Astrocyte of the spinal cord (primary cell): ENCODE measurements around the gene COPS8.
A peak's percentile ranks its signal among the peaks of the same experiment; 100 is the strongest.

ENCODE experiments used
- DNase-seq: peaks from one replicate; pipeline ENCODE4 v3.0.0; 2011; ENCODE audit warnings: low read depth, low spot score
- H3K4me3 ChIP-seq: 2 replicates; pipeline ENCODE4 v1.5.1; 2011; ENCODE audit warnings: low read depth, mild to moderate bottlenecking, low read length, moderate library complexity
- in situ Hi-C: cut with HindIII; loops from 2 replicates; pipeline ENCODE4 v1.10.0; 2017; ENCODE audit warnings: low sequenced_read_pairs
- TF ChIP-seq, protein P1 (sequence below): IDR thresholded peaks from 2 replicates; pipeline ENCODE4 v1.5.1; 2012; ENCODE audit warnings: low read depth, mild to moderate bottlenecking, low read length, inconsistent platforms

The COPS8 gene

DNA sequence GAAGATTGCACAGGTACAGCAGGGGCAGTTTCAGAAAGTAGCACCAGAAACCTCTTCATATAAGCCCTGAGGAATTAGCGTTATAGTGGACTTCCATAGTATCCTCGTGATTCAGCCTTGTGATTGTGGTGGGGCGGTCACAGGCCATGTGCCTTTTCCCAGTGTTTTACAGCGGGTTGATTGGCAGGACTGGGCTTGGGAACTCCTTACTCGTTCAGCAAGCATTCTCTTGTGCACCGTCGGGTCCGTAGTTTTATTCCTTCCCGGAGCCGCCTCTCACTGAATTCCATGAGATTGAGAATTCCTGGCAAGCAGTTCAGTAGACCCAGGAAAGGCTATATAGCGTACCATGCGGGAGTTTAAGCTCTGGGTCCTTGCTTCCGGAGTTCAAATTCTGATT lies 5.2 kb downstream of the COPS8 start:
- DNase-seq: peak; percentile 18
- in situ Hi-C loops: no loop called here
- H3K4me3 ChIP-seq: no peak overlapping the region
- TF ChIP-seq, protein P1, sequence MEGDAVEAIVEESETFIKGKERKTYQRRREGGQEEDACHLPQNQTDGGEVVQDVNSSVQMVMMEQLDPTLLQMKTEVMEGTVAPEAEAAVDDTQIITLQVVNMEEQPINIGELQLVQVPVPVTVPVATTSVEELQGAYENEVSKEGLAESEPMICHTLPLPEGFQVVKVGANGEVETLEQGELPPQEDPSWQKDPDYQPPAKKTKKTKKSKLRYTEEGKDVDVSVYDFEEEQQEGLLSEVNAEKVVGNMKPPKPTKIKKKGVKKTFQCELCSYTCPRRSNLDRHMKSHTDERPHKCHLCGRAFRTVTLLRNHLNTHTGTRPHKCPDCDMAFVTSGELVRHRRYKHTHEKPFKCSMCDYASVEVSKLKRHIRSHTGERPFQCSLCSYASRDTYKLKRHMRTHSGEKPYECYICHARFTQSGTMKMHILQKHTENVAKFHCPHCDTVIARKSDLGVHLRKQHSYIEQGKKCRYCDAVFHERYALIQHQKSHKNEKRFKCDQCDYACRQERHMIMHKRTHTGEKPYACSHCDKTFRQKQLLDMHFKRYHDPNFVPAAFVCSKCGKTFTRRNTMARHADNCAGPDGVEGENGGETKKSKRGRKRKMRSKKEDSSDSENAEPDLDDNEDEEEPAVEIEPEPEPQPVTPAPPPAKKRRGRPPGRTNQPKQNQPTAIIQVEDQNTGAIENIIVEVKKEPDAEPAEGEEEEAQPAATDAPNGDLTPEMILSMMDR: no peak

DNA sequence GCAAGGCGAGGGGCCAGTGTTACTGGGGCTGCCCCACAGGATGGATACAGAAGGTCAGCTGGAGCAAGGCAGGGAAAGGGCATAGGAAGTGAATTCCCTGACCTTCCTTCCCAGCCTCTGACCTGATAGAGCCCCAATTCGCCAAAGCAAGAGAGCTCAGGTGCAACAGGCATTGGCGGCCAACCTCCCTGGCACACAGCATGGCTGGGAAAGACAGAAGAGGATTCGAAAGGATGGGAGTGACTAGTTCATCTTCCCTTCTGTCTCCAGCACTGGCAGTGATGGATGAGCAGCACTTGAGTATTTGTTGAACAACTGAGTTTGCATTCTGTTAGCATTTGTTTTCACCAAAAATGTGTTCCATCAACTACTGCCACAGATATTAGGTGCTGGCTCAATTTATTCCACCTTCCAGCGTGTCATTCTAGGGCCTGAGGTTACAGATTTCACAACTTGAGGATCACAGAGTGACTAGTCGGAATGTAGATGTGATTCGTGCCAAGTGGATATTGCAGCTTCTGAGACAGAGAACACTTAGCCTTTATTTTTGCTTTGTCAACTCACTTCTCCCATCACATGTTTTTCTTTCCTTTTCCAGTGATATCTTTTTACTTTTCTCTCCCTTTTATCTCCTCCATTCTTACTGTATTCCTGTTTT lies 6.2 kb downstream of the COPS8 start:
- H3K4me3 ChIP-seq: no peak overlapping the region
- TF ChIP-seq, protein P1: no peak
- DNase-seq: peak; percentile 48

GRCh38 chr2:237092506-237092905 lies 6.8 kb downstream of the COPS8 start:
- no peak for DNase-seq
- TF ChIP-seq, protein P1: no peak
- in situ Hi-C loops: no loop called here
- no peak overlapping the region for H3K4me3 ChIP-seq

More for the DNA sequence above, 6.2 kb downstream of the COPS8 start:
- in situ Hi-C loops: no loop called here

DNA sequence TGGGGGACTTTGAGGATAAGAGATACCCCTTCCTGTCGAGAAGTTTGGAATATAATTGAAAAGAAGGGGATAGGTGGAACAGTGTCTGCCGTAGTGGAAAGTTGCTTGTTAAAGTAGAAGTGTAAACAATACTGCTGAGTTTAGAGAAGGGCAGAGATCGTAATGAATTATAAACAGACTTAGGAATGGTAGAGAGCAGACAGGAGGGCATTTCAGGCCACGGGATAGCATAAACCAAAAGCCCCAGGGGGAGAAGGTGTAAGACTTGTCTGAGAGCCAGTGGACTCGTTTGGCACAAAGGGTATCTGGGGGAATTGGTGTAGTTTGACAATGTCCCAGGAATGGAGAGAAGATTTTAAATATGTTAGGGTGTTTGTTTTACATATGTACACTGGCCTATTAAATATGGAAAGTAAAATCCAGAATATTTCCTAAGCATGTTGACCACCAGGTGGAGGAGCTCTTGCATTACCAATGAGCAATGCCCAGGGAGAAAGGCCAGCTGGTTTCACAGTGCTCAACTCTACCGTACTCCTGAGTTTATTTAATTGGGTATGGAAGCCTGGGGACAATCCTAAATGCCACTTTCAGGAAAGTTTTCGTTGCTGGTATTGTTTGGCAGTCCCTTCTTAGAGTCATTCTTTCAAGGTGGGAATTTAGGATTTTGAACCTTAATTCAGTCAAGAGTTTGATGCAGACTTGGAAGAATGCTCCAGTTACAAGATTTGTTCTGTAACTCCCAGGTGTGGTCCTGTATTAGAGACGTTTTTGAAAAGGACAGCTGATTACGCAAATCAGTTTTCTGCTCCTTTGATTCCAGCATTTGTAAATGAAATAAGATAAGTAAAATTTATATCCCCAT lies 7.5 kb downstream of the COPS8 start:
- no peak overlapping the region for H3K4me3 ChIP-seq
- DNase-seq: peak; percentile 80
- in situ Hi-C loops: no loop called here
- TF ChIP-seq, protein P1: peak; percentile 66

DNA sequence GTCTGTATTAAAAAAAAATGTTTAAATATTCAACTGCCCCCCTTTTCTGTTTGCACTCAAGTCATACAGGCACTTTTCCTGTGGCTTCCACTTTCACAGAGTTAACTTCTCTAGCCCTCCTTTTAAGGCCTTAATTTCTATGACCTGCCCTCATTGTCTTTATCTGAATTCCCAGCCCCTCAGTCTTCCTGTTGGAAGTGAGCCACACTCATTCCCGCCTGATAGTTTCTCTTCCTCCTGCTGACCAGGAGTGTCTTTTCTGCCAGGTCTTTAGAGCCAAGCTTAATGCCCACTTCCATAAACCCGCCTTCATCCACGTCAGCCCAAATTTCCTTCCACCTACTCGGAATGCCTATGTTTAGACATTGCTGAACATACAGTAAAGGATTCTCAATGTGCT lies 10.5 kb downstream of the COPS8 start:
- H3K4me3 ChIP-seq: no peak overlapping the region
- TF ChIP-seq, protein P1: no peak
- in situ Hi-C loops: no loop called here
- no peak for DNase-seq

DNA sequence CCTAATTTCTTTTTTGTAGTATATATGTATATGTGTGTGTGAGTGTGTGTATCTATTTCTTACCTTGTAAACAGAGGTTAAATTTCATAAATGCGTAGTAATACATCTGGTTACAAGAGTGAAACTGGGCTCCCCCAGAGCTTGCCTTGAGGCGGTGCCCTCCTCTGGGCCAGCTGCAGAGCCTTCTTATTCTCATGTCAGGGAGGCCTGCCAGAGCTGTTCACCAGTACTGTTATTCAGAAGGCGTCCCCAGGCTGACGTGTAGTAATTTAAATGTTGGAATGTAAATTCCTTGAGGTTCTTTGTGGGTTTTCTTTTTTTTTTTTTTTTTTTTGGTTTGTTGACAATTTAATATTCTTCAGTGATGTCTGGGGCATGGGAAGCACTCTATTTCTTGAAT lies 11.2 kb downstream of the COPS8 start:
- peak; percentile 81 for DNase-seq
- TF ChIP-seq, protein P1: no peak
- H3K4me3 ChIP-seq: no peak overlapping the region
- in situ Hi-C loops: no loop called here
